ENCODE measurements around the gene DGLUCY. TPM values are rescaled to one million over a fixed set of nuclear protein-coding genes. Genes with fewer than 3 reads are reported as not detected.
"Not testable (repeated sequence)": the region's sequence is repeated elsewhere in the genome, so short reads cannot be mapped to it uniquely, and the experiment has no call there.

DGLUCY gene
- total RNA-seq, 1 donor from 2014 or later = 59.2 TPM

GRCh38 chr14:91220581-91221000 is 106.7 kb downstream of the DGLUCY start:
- peak overlapping the region in 1 of 2 donors; percentile 51 for H3K27ac ChIP-seq
- no peaks in the 10 kb centered on the region for H3K4me1 ChIP-seq
- no peak overlapping the region for H3K4me3 ChIP-seq
- no peaks in the 10 kb centered on the region for H3K27me3 ChIP-seq
- TF ChIP-seq, protein P1, sequence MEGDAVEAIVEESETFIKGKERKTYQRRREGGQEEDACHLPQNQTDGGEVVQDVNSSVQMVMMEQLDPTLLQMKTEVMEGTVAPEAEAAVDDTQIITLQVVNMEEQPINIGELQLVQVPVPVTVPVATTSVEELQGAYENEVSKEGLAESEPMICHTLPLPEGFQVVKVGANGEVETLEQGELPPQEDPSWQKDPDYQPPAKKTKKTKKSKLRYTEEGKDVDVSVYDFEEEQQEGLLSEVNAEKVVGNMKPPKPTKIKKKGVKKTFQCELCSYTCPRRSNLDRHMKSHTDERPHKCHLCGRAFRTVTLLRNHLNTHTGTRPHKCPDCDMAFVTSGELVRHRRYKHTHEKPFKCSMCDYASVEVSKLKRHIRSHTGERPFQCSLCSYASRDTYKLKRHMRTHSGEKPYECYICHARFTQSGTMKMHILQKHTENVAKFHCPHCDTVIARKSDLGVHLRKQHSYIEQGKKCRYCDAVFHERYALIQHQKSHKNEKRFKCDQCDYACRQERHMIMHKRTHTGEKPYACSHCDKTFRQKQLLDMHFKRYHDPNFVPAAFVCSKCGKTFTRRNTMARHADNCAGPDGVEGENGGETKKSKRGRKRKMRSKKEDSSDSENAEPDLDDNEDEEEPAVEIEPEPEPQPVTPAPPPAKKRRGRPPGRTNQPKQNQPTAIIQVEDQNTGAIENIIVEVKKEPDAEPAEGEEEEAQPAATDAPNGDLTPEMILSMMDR (IDR thresholded peaks at IDR 0.05) = no peak
- no peaks in the 10 kb centered on the region for H3K9me3 ChIP-seq
- DNase-seq (ENCODE audit: low spot score in 2 of 2) = no peak
- intact Hi-C loops (cut with DNase I) = no loop called here
- H3K36me3 ChIP-seq = peaks cover 19 to 23% of the 10 kb centered on the region in 2 donors

- intact Hi-C loops (cut with DNase I) = no loop called here
- TF ChIP-seq, protein P1 (IDR thresholded peaks at IDR 0.05) = no peak
- no peak overlapping the region for H3K4me3 ChIP-seq
- no peak for DNase-seq (ENCODE audit: low spot score in 2 of 2)
- peaks cover 13 to 23% of the 10 kb centered on the region in 2 donors for H3K36me3 ChIP-seq
- no peaks in the 10 kb centered on the region for H3K4me1 ChIP-seq
- no peaks in the 10 kb centered on the region for H3K27me3 ChIP-seq
- H3K27ac ChIP-seq = no peak overlapping the region
- H3K9me3 ChIP-seq = no peaks in the 10 kb centered on the region
These were observed 107.4 kb downstream of the DGLUCY start for GRCh38 chr14:91221270-91221669.

DNA sequence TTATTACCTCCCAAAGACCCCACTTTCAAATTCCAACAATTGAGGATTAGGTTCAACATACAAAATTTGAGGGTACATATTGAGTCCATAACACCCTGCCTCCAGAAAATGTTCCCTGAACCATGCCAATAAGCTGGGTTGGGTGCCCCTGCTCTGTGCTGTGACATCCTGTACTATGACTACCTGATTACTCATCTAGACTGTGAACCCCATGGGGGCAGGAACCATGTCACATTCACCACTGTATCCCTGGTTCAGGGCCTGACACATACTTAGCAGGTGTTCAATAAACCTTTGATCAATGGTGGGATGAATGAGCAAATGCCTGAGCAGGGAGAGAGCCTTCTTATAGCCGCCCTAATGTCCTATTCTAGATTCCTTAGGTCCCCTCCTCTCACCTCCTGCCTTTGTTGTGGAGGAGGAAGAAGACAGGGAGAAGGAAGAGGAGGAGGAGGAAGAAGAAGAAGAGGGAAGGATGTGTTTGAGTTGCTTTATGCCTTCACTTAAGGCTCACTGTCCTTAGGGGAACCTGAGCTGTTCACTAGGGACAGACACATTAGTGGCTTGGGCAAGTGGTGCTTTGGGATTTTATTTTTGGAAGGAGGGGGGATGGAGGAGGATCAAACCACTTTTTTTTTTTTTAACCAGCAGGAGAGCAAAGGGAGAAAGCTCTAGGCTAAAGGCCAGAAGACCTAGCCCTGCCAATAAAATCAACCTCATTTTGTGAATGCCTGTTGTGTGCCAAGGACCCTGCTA is 109.3 kb downstream of the DGLUCY start:
- no peaks in the 10 kb centered on the region for H3K9me3 ChIP-seq
- peaks cover 7 to 26% of the 10 kb centered on the region in 2 donors for H3K36me3 ChIP-seq
- H3K4me1 ChIP-seq = no peaks in the 10 kb centered on the region
- TF ChIP-seq, protein P1 (IDR thresholded peaks at IDR 0.05) = no peak
- DNase-seq (ENCODE audit: low spot score in 2 of 2) = no peak
- no peaks in the 10 kb centered on the region for H3K27me3 ChIP-seq
- no peak overlapping the region for H3K27ac ChIP-seq
- intact Hi-C loops (cut with DNase I) = no loop called here
- no peak overlapping the region for H3K4me3 ChIP-seq

GRCh38 chr14:91225025-91225424 is 111.2 kb downstream of the DGLUCY start:
- intact Hi-C loops (cut with DNase I) = no loop called here
- Histone ChIP-seq H3K27ac (no peak overlapping the region), H3K4me3 (no peak overlapping the region), H3K4me1 (no peaks in the 10 kb centered on the region), H3K9me3 (no peaks in the 10 kb centered on the region), H3K27me3 (no peaks in the 10 kb centered on the region), H3K36me3 (peaks cover 7 to 24% of the 10 kb centered on the region in 2 donors)
- TF ChIP-seq, protein P1 (IDR thresholded peaks at IDR 0.05) = no peak
- no peak for DNase-seq (ENCODE audit: low spot score in 2 of 2)

- H3K9me3 ChIP-seq; H3K27me3 ChIP-seq; H3K27ac ChIP-seq; H3K4me1 ChIP-seq; DNase-seq (ENCODE audit: low spot score in 2 of 2); intact Hi-C loops (cut with DNase I); H3K4me3 ChIP-seq: not testable (repeated sequence)
- peaks cover 7 to 23% of the 10 kb centered on the region in 2 donors for H3K36me3 ChIP-seq
These were observed 112.5 kb downstream of the DGLUCY start for GRCh38 chr14:91226360-91226759.

DNA sequence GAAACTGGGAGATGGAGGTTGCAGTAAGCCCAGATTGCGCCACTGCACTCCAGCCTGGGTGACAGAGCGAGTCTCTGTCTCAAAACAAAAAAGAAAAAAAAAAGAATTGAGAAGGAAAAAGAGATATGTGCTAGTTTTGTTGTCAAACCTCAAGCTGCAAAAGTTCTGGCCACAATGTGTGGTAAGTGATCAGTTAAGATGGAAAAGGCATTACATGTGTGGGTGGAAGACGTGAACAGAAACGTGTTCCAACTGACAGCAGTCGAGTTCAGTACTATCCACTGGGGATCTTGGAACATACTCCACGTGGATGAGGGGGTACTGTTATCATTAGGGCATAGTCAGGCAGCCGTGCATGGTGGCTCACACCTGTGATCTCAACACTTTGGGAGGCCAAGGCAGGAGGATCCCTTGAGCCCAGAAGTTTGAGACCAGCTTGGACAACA is 113.3 kb downstream of the DGLUCY start:
- H3K4me3 ChIP-seq = no peak overlapping the region
- no peak for DNase-seq (ENCODE audit: low spot score in 2 of 2)
- intact Hi-C loops (cut with DNase I) = no loop called here
- peaks cover 7 to 23% of the 10 kb centered on the region in 2 donors for H3K36me3 ChIP-seq
- H3K9me3 ChIP-seq = peaks cover 0 to 4% of the 10 kb centered on the region in 2 donors
- H3K4me1 ChIP-seq = no peaks in the 10 kb centered on the region
- TF ChIP-seq, protein P1 (IDR thresholded peaks at IDR 0.05) = no peak
- H3K27ac ChIP-seq = no peak overlapping the region
- H3K27me3 ChIP-seq = no peaks in the 10 kb centered on the region

Measured in ascending aorta (tissue), 2 donors.